Inflammatory macrophage treated with lipopolysaccharide for 1 hour (primary cell): Measurements from ENCODE around the gene SYTL5.

Source experiments
- DNase-seq, 2 donors: peaks; one replicate each; pipeline ENCODE4 v3.0.0-alpha.2; 2020 to 2022

The SYTL5 gene

DNA sequence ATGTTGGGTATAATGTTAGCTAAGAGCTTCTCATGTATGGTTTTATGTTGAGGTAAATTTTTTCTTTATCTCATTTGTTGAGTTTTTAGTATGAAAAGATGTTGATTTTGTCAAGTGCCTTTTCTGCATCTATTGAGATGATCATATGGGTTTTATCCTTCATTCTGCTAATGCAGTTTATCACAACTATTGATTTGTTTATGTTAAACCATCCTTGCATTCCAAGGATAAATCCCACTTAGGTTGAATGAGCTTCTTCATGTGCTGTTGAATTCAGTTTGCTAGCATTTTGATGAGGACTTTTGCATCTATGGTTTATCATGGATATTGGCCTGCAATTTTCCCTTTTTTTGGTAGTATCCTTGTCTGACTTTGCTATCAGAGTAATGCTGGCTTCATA is 93.3 kb downstream of the SYTL5 start:
- DNase-seq = no peak

DNA sequence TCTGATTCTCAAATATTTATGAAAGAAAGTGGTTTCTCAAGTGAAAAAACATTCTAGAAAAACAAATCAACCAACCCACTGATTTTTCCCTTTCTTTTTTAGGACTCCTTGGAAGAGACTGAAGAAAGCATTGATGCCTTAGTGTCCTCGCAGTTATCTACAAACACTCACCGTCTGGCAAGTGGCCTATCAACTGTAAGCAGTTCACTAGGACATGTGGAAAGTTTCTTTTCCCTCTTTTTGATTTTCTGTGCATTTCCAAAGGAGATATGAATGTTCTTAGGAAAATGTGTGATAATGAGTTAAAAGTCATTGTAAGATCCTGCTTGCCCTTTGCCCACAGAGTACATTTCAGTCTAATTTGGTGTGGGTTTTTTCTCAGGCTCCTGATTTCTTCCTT is 95.9 kb downstream of the SYTL5 start:
- DNase-seq = no peak

GRCh38 chrX:38102875-38103274 is 96.5 kb downstream of the SYTL5 start:
- no peak for DNase-seq

GRCh38 chrX:38103857-38104812 is 97.8 kb downstream of the SYTL5 start:
- DNase-seq = no peak

- DNase-seq = no peak
Measured at GRCh38 chrX:38105216-38105725, 98.9 kb downstream of the SYTL5 start.

DNA sequence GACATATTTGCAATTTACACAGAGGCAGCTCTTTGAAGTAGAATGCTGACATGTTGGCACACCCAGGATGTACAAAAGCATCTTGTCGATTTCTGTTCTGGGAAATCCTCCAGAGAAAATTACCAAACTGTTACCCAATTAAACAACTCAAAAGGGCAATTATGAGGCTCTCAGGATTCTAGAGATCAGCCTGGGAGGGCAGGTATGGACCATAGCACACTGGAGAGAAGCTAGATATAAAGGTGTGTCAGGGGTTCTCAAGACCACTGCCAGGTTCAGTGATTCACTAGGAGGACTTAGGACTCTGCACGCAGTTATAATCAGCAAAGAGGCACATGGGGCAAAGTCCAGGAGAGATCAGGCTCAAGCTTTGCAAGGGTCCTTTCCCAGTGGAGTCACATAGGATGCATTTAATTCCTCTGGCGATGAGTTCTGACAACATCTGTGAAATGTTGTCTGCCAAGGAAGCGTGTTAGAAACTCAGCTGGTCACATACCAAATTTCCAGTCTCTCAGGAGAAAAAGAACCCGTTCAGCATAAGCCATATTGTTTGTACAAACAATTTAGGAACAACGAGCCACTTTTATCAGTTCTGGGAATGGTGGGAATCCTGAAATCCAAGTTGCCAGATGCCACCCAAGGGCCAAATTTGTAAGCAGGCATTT is 100.8 kb downstream of the SYTL5 start:
- DNase-seq = no peak

DNA sequence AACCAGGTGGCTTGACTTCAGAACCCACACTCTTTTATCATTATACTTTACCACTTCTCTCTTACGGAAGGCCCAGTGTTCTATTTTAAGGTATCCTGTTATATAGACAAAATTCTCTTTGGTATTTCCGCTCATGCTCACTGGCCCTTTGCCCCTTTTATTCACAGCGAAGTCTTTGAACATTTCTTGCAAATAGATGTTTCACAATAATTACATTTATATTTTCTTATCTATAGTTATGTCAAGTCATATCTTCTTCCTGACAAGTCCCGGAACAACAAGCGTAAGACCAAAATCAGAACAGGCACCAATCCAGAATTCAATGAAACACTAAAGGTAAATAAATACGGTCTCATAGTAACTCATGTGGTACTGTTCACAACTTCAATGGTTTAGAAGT is 102.0 kb downstream of the SYTL5 start:
- no peak for DNase-seq

DNA sequence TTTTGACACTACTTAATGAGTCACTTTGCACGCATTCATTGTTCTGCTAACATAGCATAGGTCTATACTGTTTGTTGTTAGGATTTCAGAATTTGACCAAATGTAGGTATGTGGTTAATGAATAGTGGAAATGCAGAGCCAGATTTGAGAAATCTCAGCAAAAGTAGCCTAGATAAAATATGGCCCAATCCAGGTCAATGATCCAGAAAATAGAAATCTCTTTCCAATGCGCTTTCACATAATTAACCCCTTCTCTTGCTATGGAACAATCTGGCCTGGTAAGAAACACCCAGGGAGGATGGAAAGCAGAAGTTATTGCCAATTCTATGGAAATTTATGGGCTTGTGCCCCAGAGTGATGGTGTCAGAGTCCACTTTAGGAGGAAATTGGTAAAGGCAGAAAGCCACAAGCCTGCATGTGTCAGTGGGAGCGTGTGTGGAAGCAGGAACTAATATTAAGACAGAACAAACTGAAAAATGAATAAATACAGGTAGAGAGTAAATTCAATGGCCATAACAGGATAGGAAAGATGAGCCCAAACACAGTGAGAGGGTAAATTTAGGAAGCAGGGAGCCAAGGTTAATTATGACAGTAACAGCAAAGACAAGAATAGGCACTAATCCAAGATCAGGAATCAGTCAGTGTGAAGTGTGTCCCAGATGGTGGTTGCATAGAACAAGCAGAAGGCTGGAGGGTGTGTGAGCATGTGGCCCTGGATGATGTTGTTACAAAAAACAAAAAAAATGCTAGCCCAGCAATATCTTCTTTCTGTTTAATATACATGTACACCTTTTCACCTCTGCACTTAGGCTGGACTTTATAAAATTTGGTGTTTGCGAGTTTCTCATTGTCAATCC is 102.9 kb downstream of the SYTL5 start:
- no peak for DNase-seq

- no peak for DNase-seq
Measured at GRCh38 chrX:38110231-38110630, 103.9 kb downstream of the SYTL5 start.

DNA sequence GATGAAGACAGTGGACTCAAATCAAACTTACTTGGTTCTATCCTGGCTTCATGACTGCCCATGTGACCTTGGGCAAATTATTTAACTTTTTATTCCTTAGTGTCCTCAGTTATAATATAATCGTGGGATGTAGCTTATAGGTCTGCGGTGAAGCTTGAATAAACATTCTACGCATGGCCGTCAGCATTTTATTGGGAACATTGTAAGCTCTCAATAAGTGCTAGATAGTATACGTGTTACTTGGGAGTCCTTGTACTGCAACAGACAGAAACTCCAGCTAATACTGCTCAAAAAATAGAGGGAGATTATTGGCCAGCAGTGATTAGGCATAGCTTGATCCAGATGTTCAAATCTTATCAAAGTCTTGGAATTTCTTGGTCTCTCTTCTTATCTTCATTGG is 104.8 kb downstream of the SYTL5 start:
- no peak for DNase-seq

- no peak for DNase-seq
Measured at GRCh38 chrX:38112566-38112965, 106.2 kb downstream of the SYTL5 start.

GRCh38 chrX:38116706-38117105 is 110.4 kb downstream of the SYTL5 start:
- DNase-seq = no peak

- DNase-seq = no peak
Measured at GRCh38 chrX:38117485-38117884, 111.1 kb downstream of the SYTL5 start.

GRCh38 chrX:38124000-38124399 is 117.6 kb downstream of the SYTL5 start:
- no peak for DNase-seq

- DNase-seq = no peak
Measured at GRCh38 chrX:38126179-38126578, 119.8 kb downstream of the SYTL5 start.

DNA sequence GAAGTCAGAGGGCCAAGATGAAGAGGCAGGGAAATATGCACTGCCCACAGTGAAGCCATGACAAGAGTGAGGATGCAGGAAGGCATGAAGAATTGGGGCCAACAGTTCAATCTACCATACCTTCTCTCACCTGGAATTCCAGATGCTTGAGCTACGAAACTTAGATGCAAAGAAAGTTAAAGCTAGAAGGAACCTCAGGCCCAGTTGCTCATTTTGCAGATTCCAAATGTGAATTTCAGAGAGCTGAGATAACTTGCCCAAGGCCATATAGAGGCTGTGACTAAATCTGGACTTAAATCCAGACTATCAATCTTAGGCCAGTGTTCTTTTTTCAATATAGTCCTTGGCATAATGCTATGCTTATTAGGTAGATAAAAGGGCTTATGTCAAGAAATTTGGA is 121.6 kb downstream of the SYTL5 start:
- no peak for DNase-seq

- DNase-seq = no peak
Measured at GRCh38 chrX:38129366-38129765, 123.0 kb downstream of the SYTL5 start.

DNA sequence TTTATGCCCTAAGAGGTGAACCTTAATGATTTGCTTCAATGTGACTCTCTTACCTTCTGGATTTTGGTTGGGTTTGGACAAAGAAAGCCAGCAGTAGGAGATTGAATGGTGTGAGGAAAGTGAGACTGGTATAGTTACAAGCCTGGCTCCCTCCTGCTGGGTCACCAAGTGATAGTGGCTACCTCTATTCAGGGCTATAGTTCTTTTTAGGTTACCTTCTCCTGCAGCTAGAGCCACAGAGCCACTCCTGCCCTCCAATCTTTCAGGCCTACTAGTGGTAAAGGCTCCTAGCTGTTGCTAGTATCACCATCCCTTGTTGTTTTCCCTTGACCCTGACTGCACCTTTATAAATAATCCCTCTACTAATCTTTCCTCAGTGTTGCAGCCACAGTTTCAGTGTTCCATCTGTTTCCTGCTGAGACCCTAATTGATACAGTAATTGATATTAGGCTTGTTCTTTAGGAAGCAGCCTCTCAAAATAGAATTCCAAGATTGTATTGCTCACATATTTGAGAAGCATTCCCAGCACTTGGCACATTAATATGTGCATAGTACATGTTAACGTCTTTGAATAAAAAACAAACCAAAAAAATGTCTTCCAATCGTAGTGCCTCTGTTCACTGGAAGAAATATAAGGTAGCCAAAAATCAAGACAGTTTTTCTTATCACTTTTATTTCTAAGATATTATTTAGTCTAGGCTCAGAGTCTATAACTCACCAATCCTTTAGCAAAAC is 132.0 kb downstream of the SYTL5 start:
- DNase-seq = no peak

GRCh38 chrX:38138900-38139299 is 132.5 kb downstream of the SYTL5 start:
- no peak for DNase-seq

DNA sequence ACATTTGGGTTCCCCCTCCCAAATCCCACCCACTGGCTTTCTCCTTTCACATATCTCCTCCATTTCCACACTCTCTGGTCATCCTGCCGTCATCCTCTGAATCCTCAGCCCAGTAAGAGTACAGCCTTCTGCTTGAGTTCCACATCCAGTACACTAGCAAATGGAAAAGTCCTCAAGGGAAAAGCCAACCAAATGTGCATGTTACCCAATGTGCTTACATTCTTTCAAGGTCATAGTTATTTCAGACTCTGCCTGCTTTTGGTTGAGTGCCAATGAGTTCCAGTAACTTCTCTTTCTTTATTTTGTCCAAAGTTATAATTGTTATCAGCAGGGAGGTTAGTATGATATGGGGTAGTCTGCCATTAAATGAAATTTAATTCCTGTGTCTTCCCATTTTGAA is 136.3 kb downstream of the SYTL5 start:
- no peak for DNase-seq

GRCh38 chrX:38149016-38149415 is 142.7 kb downstream of the SYTL5 start:
- no peak for DNase-seq

GRCh38 chrX:38150993-38151392 is 144.6 kb downstream of the SYTL5 start:
- no peak for DNase-seq
